Calu3 (cell line): Measurements from ENCODE around the gene SPR. TPM values are rescaled to one million over a fixed set of nuclear protein-coding genes. Genes with fewer than 3 reads are reported as not detected.

ENCODE experiments used
- BruUV-seq: library from RNA; stranded (reverse); fragments of 400-500 nt; replicated peaks from 2 replicates; lab custom pipeline; 2021; lab: Mats Ljungman, UMichigan
- CTCF ChIA-PET: fragments of 300-600 bp; sonication (Branson Sonifier 250); formaldehyde crosslinking; loops from one replicate; lab custom pipeline; 2022; ENCODE audit warnings: antibody characterized with exemption; lab: Charles Lee
- DNase-seq: peaks from one replicate; pipeline ENCODE4 v3.0.0; 2022
- H3K27ac Mint-ChIP-seq: one replicate; pipeline ENCODE4 v1.8.0; 2022; ENCODE audit warnings: mixed read lengths; ENCODE audit not compliant: unreplicated experiment
- H3K27me3 Mint-ChIP-seq: one replicate; pipeline ENCODE4 v1.8.0; 2022; ENCODE audit warnings: mixed read lengths; ENCODE audit not compliant: unreplicated experiment
- H3K36me3 Mint-ChIP-seq: one replicate; pipeline ENCODE4 v1.8.0; 2022; ENCODE audit warnings: mild to moderate bottlenecking, moderate library complexity, mixed read lengths; ENCODE audit not compliant: insufficient read depth, unreplicated experiment
- H3K4me1 Mint-ChIP-seq: one replicate; pipeline ENCODE4 v1.8.0; 2022; ENCODE audit warnings: mild to moderate bottlenecking, low read depth, mixed read lengths; ENCODE audit not compliant: unreplicated experiment
- H3K4me3 Mint-ChIP-seq: one replicate; pipeline ENCODE4 v1.8.0; 2022; ENCODE audit warnings: mild to moderate bottlenecking, low read depth, moderate library complexity, mixed read lengths; ENCODE audit not compliant: unreplicated experiment
- H3K9me3 Mint-ChIP-seq: one replicate; pipeline ENCODE4 v1.8.0; 2022; ENCODE audit warnings: low read depth, mixed read lengths; ENCODE audit not compliant: unreplicated experiment
- intact Hi-C: fragments of 100-400 bp; cut with micrococcal nuclease; formaldehyde crosslinking; loops from one replicate; pipeline ENCODE4 v1.10.0; 2022; ENCODE audit not compliant: unreplicated experiment
- total RNA-seq: library from RNA; stranded (reverse); gene quantifications from 2 replicates; pipeline ENCODE4 v1.2.3, GENCODE V29; 2022
- TF ChIP-seq, protein P1 (sequence below): fragments of 200-600 bp; IDR thresholded peaks from one replicate; pipeline ENCODE4 v1.8.0; 2022; ENCODE audit warnings: antibody characterized with exemption; ENCODE audit not compliant: unreplicated experiment

SPR gene
- total RNA-seq, 1 experiment from 2014 or later: 71.1 TPM

- Mint-ChIP-seq H3K27ac (peak overlapping the region; percentile 61), H3K27me3 (peaks cover 26% of the 10 kb centered on the region), H3K4me3 (peak overlapping the region; percentile 76), H3K9me3 (no peaks in the 10 kb centered on the region), H3K4me1 (peaks cover 37% of the 10 kb centered on the region), H3K36me3 (peaks cover 17% of the 10 kb centered on the region)
- no peak for DNase-seq
- no TSS peak for BruUV-seq
- TF ChIP-seq, protein P1, sequence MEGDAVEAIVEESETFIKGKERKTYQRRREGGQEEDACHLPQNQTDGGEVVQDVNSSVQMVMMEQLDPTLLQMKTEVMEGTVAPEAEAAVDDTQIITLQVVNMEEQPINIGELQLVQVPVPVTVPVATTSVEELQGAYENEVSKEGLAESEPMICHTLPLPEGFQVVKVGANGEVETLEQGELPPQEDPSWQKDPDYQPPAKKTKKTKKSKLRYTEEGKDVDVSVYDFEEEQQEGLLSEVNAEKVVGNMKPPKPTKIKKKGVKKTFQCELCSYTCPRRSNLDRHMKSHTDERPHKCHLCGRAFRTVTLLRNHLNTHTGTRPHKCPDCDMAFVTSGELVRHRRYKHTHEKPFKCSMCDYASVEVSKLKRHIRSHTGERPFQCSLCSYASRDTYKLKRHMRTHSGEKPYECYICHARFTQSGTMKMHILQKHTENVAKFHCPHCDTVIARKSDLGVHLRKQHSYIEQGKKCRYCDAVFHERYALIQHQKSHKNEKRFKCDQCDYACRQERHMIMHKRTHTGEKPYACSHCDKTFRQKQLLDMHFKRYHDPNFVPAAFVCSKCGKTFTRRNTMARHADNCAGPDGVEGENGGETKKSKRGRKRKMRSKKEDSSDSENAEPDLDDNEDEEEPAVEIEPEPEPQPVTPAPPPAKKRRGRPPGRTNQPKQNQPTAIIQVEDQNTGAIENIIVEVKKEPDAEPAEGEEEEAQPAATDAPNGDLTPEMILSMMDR: no peak
- CTCF ChIA-PET: interaction anchor here (0.6 to 2.1 kb wide), 9 partner anchors 9 to 736 kb away, joined by 3 to 16 read pairs (median 5); no protein-coding TSS in a partner anchor
- intact Hi-C loops: no loop called here
These were observed 640 bp upstream of the SPR start for GRCh38 chr2:72886505-72887031.

GRCh38 chr2:72887740-72888437, 681 bp downstream of the SPR start:
- TF ChIP-seq, protein P1: peak; percentile 82
- CTCF ChIA-PET: interaction anchor here (0.7 to 2.1 kb wide), 10 partner anchors 8 to 738 kb away, joined by 3 to 16 read pairs (median 4); no protein-coding TSS in a partner anchor
- H3K27ac Mint-ChIP-seq: no peak overlapping the region
- H3K9me3 Mint-ChIP-seq: no peaks in the 10 kb centered on the region
- H3K36me3 Mint-ChIP-seq: peaks cover 17% of the 10 kb centered on the region
- H3K4me1 Mint-ChIP-seq: peaks cover 37% of the 10 kb centered on the region
- BruUV-seq: TSS peak; percentile 43
- intact Hi-C loops: no loop called here
- H3K4me3 Mint-ChIP-seq: peak overlapping the region; percentile 76
- H3K27me3 Mint-ChIP-seq: peaks cover 14% of the 10 kb centered on the region
- peak; percentile 93 for DNase-seq

- TF ChIP-seq, protein P1: no peak
- Mint-ChIP-seq H3K27ac (no peak overlapping the region), H3K27me3 (peaks cover 7% of the 10 kb centered on the region), H3K9me3 (no peaks in the 10 kb centered on the region), H3K4me1 (peaks cover 37% of the 10 kb centered on the region), H3K4me3 (peak overlapping the region; percentile 76), H3K36me3 (peaks cover 17% of the 10 kb centered on the region)
- CTCF ChIA-PET: interaction anchor here (1.2 to 2.1 kb wide), 4 partner anchors 7 to 289 kb away, joined by 3 to 16 read pairs (median 8); no protein-coding TSS in a partner anchor
- DNase-seq: no peak
- intact Hi-C loops: no loop called here
- BruUV-seq: no TSS peak
These were observed 1.4 kb downstream of the SPR start for GRCh38 chr2:72888438-72889202.

GRCh38 chr2:72889991-72890390, 2.8 kb downstream of the SPR start:
- TF ChIP-seq, protein P1: no peak
- DNase-seq: no peak
- CTCF ChIA-PET: interaction anchor here (0.6 kb wide), 1 partner anchor 87 kb away, joined by 6 read pairs; no protein-coding TSS in a partner anchor
- peaks cover 17% of the 10 kb centered on the region for H3K36me3 Mint-ChIP-seq
- H3K27ac Mint-ChIP-seq: no peak overlapping the region
- H3K4me1 Mint-ChIP-seq: peaks cover 37% of the 10 kb centered on the region
- peaks cover 3% of the 10 kb centered on the region for H3K27me3 Mint-ChIP-seq
- BruUV-seq: no TSS peak
- no peaks in the 10 kb centered on the region for H3K9me3 Mint-ChIP-seq
- intact Hi-C loops: loop anchor here (5.0 kb wide), 1 partner anchor 272 kb away; no protein-coding TSS in a partner anchor
- H3K4me3 Mint-ChIP-seq: no peak overlapping the region
